GM12801 (cell line): ENCODE results near the gene IL12RB2.

Source experiments
- CTCF ChIP-seq: IDR thresholded peaks from one replicate; pipeline ENCODE4 v1.5.1; 2011; ENCODE audit warnings: control low read depth; ENCODE audit not compliant: insufficient read length; ENCODE audit errors: extremely low read depth

Gene IL12RB2

DNA sequence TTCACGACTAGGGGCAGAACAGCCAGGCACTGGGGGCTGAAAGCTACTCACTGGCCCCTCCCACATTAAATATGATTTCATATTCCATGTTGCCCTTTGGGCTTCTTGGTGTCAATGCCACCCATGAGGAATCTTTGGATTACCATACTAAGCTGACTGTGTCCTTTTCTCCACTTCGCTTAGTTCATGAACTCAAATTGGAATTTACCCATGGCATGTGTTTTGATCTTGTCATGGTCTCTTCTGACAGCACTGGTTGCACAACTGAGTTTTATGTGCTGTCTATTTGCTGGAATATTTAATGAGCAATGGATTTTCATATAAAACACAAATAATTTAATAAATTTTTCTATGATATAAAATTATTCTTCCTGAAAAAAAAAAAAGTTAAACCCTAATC lies 63.4 kb downstream of the IL12RB2 start:
- no peak for TF ChIP-seq CTCF

GRCh38 chr1:67371681-67372080 lies 64.0 kb downstream of the IL12RB2 start:
- no peak for TF ChIP-seq CTCF

DNA sequence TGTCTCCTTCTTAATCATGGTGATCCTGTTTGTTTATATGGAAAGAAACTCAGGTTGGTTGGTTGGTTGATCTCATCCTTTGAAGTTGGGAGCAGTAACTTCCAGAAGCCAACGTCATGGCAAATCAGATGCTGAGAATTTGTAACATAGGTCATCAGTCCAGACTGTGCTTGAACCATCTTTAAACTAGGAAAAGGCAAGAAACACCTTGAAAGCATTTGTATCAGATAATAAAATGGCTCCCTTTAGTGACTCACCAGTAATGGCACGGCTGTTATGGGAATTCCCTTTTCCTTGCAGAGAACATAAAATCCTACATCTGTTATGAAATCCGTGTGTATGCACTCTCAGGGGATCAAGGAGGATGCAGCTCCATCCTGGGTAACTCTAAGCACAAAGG lies 64.5 kb downstream of the IL12RB2 start:
- no peak for TF ChIP-seq CTCF

GRCh38 chr1:67372898-67373297 lies 65.2 kb downstream of the IL12RB2 start:
- no peak for TF ChIP-seq CTCF

GRCh38 chr1:67376381-67376780 lies 68.7 kb downstream of the IL12RB2 start:
- TF ChIP-seq CTCF, result no peak

- TF ChIP-seq CTCF, result no peak
These were observed 69.6 kb downstream of the IL12RB2 start for GRCh38 chr1:67377253-67377652.

DNA sequence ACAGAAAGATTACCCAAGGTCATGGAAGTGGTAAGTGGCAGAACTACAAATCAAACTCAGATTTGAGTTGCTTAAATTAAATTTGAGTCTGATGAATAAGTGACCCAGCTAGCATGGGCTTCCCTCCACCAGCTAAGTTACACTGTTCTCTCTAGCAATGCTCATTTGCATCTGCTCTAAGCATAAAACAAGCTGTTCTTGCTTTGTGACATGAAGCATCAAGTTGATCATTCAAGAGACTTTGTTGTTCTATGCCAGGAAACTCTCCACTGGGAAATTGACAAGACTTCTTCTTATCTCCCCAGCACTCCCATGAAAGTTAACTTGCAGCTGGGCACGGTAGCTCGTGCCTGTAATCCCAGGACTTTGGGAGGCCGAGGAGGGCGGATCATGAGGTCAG lies 73.5 kb downstream of the IL12RB2 start:
- no peak for TF ChIP-seq CTCF

DNA sequence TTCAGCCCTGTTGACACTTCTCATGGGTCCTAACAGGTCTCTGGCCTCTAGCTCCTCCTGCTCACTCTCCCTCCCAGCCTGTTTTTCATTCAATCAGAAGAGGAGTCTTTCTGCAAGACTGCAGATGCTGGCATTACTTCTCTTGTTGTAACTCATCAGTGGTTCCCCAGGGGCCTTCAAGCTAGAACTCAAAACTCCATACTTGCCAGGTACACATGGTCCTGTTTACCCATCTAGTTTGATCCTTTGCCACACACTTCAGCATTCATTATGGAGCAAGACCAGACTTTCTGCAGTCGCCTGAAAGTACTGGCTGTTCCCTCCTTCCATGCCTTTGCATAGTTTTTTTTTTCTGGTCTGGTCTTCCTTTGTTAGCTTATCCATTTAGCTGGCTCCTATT lies 74.6 kb downstream of the IL12RB2 start:
- TF ChIP-seq CTCF, result no peak
